Esophagus muscularis mucosa (tissue), 4 donors: ENCODE results near the gene POC1A.

ENCODE experiments used
- EP300 ChIP-seq: sonication (generic); formaldehyde crosslinking; IDR thresholded peaks from one replicate; pipeline ENCODE4 v1.6.1; 2017; ENCODE audit warnings: antibody characterized with exemption
- POLR2A ChIP-seq: fragments of 450-650 bp; IDR thresholded peaks from one replicate; pipeline ENCODE4 v1.6.1; 2017; ENCODE audit warnings: antibody characterized with exemption, moderate library complexity, mild to moderate bottlenecking, low read depth
- TF ChIP-seq, protein P1 (sequence below), 3 experiments: fragments of 200-600 bp in 2 of 3; fragments of 450-650 bp in 1 of 3; sonication (generic) in 2 of 3; IDR thresholded peaks; one replicate each; pipeline ENCODE4 v1.5.1; 2017 to 2019; ENCODE audit warnings: antibody characterized with exemption in 3 of 3, mild to moderate bottlenecking in 2 of 3, moderate library complexity in 1 of 3

- TF ChIP-seq, protein P1, sequence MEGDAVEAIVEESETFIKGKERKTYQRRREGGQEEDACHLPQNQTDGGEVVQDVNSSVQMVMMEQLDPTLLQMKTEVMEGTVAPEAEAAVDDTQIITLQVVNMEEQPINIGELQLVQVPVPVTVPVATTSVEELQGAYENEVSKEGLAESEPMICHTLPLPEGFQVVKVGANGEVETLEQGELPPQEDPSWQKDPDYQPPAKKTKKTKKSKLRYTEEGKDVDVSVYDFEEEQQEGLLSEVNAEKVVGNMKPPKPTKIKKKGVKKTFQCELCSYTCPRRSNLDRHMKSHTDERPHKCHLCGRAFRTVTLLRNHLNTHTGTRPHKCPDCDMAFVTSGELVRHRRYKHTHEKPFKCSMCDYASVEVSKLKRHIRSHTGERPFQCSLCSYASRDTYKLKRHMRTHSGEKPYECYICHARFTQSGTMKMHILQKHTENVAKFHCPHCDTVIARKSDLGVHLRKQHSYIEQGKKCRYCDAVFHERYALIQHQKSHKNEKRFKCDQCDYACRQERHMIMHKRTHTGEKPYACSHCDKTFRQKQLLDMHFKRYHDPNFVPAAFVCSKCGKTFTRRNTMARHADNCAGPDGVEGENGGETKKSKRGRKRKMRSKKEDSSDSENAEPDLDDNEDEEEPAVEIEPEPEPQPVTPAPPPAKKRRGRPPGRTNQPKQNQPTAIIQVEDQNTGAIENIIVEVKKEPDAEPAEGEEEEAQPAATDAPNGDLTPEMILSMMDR (IDR thresholded peaks at IDR 0.05), result no peak
- TF ChIP-seq EP300 (no peak), POLR2A (no peak)
Observed at GRCh38 chr3:52193065-52193464, 38.8 kb upstream of the POC1A start.
